ENCODE results near the gene ATP5F1D. TPM values are rescaled to one million over a fixed set of nuclear protein-coding genes. Genes with fewer than 3 reads are reported as not detected.
A peak's percentile ranks its signal among the peaks of the same experiment; 100 is the strongest.

Gene ATP5F1D
- total RNA-seq, 1 donor from 2014 or later = 172 TPM

DNA sequence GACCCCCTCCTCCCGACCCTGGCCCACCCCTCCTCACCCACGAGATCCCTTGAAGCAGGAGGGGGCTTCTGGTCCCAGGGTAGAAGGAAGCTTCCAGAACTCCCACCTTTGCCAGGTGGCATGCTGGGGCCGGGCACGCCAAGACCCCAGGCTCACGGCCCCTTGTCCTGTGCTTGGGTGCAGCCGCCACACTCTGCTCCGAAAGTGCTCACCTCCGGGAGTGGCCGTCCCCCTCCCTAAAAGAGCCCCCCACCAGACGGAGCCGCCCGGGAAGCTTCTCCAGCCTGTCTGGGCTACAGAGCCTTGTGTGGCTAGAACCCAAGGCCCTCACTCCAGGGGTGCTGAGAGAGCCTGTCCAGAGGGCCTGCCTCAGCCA lies 42.4 kb downstream of the ATP5F1D start:
- Mint-ChIP-seq H3K27ac (no peak overlapping the region), H3K4me1 (peaks cover 16% of the 10 kb centered on the region), H3K36me3 (ENCODE audit: low read depth) (peaks cover 13% of the 10 kb centered on the region), H3K4me3 (no peak overlapping the region), H3K27me3 (peaks cover 28% of the 10 kb centered on the region), H3K9me3 (no peaks in the 10 kb centered on the region)
- ChIA-PET POLR2A (interaction anchor here (0.5 to 1.8 kb wide), 3 partner anchors 9 to 555 kb away, joined by 3 to 8 read pairs (median 3); partner anchors contain the start of genes CIRBP and FAM174C), CTCF (no interaction called here)
- DNase-seq (no peak), ATAC-seq (ENCODE audit: low read depth) (no peak)
- TF ChIP-seq, protein P1, sequence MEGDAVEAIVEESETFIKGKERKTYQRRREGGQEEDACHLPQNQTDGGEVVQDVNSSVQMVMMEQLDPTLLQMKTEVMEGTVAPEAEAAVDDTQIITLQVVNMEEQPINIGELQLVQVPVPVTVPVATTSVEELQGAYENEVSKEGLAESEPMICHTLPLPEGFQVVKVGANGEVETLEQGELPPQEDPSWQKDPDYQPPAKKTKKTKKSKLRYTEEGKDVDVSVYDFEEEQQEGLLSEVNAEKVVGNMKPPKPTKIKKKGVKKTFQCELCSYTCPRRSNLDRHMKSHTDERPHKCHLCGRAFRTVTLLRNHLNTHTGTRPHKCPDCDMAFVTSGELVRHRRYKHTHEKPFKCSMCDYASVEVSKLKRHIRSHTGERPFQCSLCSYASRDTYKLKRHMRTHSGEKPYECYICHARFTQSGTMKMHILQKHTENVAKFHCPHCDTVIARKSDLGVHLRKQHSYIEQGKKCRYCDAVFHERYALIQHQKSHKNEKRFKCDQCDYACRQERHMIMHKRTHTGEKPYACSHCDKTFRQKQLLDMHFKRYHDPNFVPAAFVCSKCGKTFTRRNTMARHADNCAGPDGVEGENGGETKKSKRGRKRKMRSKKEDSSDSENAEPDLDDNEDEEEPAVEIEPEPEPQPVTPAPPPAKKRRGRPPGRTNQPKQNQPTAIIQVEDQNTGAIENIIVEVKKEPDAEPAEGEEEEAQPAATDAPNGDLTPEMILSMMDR (IDR thresholded peaks at IDR 0.05) = no peak
- intact Hi-C loops (cut with micrococcal nuclease) = no loop called here

GRCh38 chr19:1284293-1284978 lies 42.9 kb downstream of the ATP5F1D start:
- Mint-ChIP-seq H3K4me3 (peak overlapping the region; percentile 19), H3K27ac (no peak overlapping the region), H3K9me3 (no peaks in the 10 kb centered on the region), H3K36me3 (ENCODE audit: low read depth) (peaks cover 8% of the 10 kb centered on the region), H3K27me3 (peaks cover 32% of the 10 kb centered on the region), H3K4me1 (peaks cover 16% of the 10 kb centered on the region)
- POLR2A ChIA-PET = interaction anchor here (1.4 to 1.8 kb wide), 2 partner anchors 9 to 15 kb away, joined by 3 to 8 read pairs; partner anchors contain the start of genes CIRBP and FAM174C
- TF ChIP-seq, protein P1 (IDR thresholded peaks at IDR 0.05) = no peak
- ATAC-seq (ENCODE audit: low read depth) (no peak), DNase-seq (no peak)
- intact Hi-C loops (cut with micrococcal nuclease) = no loop called here
- CTCF ChIA-PET = no interaction called here

- no peak for ATAC-seq (ENCODE audit: low read depth)
- CTCF ChIA-PET = no interaction called here
- Mint-ChIP-seq H3K36me3 (ENCODE audit: low read depth) (peaks cover 2% of the 10 kb centered on the region), H3K27ac (no peak overlapping the region), H3K27me3 (peaks cover 32% of the 10 kb centered on the region), H3K9me3 (no peaks in the 10 kb centered on the region), H3K4me1 (peaks cover 10% of the 10 kb centered on the region), H3K4me3 (peak overlapping the region; percentile 19)
- intact Hi-C loops (cut with micrococcal nuclease) = no loop called here
- no peak for DNase-seq
- POLR2A ChIA-PET = interaction anchor here (1.4 kb wide), 1 partner anchor 10 kb away, joined by 3 read pairs; the partner anchor contains the start of gene FAM174C
- TF ChIP-seq, protein P1 (IDR thresholded peaks at IDR 0.05) = no peak
Observed at GRCh38 chr19:1284979-1285736, 43.6 kb downstream of the ATP5F1D start.

DNA sequence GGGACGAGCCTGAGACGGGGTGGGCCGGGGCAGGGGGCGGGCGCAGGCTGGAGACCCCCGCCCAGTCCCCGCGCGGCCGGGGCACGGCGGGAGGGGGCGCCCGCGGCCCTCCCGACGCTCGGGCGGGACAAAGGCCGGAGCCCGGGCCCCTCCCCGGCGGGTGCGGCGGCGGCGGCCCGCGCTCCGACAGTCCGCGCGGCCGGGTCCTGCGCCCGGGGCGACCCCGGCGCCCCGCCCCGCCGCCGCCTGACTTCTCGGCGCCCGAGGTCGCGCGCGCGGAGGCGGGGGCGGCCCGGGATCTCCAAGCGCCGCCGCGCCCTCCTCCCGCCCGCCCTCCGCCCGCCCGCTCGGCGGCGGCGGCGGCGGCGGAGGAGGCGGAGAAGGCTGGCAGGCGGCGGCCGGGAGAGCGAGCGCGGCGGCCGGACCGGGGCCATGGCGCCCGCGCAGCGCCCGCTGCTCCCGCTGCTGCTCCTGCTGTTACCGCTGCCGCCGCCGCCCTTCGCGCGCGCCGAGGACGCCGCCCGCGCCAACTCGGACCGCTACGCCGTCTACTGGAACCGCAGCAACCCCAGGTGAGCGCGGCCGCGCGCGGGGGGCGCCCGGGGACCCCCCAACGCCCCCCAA lies 44.3 kb downstream of the ATP5F1D start, which contains the start of gene EFNA2:
Gene EFNA2 (plus strand): TSS at position 137 of the 624 bp plus-strand sequence. CDS start 296 bp downstream, at position 433.
- no peak within 1 kb of the TSS for H3K27ac Mint-ChIP-seq
- intact Hi-C loops (cut with micrococcal nuclease) = no loop called here
- H3K27me3 Mint-ChIP-seq = peaks cover 32% of the 10 kb centered on the region
- no peaks in the 10 kb centered on the region for H3K9me3 Mint-ChIP-seq
- H3K4me3 Mint-ChIP-seq = peak within 1 kb of the TSS; percentile 70
- no peak for ATAC-seq (ENCODE audit: low read depth)
- CTCF ChIA-PET = no interaction called here
- TF ChIP-seq, protein P1 (IDR thresholded peaks at IDR 0.05) = no peak
- H3K36me3 Mint-ChIP-seq (ENCODE audit: low read depth) = no peaks in the 10 kb centered on the region
- DNase-seq = no peak
- POLR2A ChIA-PET = no interaction called here
- peaks cover 10% of the 10 kb centered on the region for H3K4me1 Mint-ChIP-seq
